Liver (tissue), 3 donors: Measurements from ENCODE around the gene PDE10A.

Experiments
- CTCF ChIP-seq: fragments of 150-350 bp; IDR thresholded peaks from 2 replicates; pipeline ENCODE4 v1.5.1; 2017; ENCODE audit warnings: improper control_type of control experiment, low read depth, low read length; ENCODE audit not compliant: missing input control
- TAF1 ChIP-seq: conservative IDR thresholded peaks from 2 replicates; pipeline ENCODE4 v1.6.1; 2016; ENCODE audit warnings: antibody characterized with exemption, mild to moderate bottlenecking
- donor health status: healthy.
- donor health status: healthy.

DNA sequence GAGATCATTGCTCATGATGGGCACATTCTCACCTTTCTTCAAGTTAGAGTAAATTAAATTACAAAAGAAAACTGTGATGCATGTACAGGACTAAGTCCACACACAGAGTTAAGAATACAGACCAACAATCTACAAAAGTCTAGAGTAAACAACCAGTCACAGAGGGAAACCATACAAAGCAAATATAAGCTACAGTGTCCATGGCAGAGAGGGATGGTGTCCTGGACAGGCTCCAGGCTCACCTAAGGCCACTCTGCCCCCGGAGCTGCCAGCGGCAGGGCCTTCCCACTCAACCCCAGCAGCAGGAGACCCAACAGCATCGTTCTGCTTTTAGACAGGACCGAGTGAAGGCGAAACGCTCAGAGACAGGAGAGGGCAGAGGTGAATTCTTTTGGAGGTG, 16.0 kb downstream of the PDE10A start:
- TF ChIP-seq CTCF (no peak), TAF1 (no peak)
